Measurements from ENCODE around the gene PRKCE. TPM values are rescaled to one million over a fixed set of nuclear protein-coding genes. Genes with fewer than 3 reads are reported as not detected.

The PRKCE gene
- total and polyA plus RNA-seq, 2 experiments from 2014 or later, result 0.94 to 1.2 TPM

GRCh38 chr2:45851576-45852304 is 200.3 kb downstream of the PRKCE start (continued):
- TF ChIP-seq ZNF114 (CRISPR knock-in tag; IDR thresholded peaks at IDR 0.05) (no peak), REST (IDR thresholded peaks at IDR 0.05; ENCODE audit: unreplicated experiment) (no peak), ETS1 (IDR thresholded peaks at IDR 0.05) (no peak), JUNB (IDR thresholded peaks at IDR 0.05; ENCODE audit: unreplicated experiment) (no peak), CTCF (conservative IDR thresholded peaks at IDR 0.05; ENCODE audit: low read depth in 2 of 2) (no peak)

DNA sequence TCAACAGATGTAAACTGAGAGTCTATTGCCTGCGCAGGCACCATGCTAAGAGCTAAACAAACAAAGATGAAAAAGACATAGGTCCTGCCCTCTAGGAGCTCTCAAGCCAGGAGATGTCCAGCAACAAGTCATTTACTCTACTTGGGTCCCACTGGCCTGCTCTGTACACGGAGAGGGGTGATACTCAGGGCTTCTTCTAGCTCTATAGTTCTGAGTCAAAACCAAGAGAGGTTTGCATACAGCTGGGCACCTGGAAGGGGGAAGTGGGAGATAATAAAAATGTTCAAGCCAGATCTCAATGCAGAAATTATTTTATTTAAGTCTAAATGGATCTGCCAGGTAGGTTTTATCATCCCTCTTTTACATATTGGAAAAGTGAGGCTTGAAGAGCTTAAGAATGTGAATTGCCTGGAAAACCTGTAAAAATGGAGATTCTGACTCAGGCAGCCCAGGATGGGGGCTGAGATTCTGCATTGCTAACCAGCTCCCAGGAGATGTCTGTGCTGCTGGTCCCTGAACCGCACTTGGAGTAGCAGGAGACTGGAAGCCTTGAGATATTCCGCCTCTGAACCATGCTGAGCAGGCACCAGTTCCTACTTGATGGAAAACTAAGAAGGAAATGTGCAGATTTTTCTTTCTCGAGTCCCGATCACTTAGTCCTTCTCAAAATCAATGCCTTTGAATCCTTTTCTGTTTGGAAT is 201.1 kb downstream of the PRKCE start:
- peak; percentile 70 for ATAC-seq
- peaks cover 3% of the 10 kb centered on the region for H3K27me3 Mint-ChIP-seq (ENCODE audit: insufficient read depth, low read depth, poor library complexity)
- no peak for TF ChIP-seq CREB1 (CRISPR knock-in tag; IDR thresholded peaks at IDR 0.05; ENCODE audit: low read depth)
- TF ChIP-seq, protein P1, sequence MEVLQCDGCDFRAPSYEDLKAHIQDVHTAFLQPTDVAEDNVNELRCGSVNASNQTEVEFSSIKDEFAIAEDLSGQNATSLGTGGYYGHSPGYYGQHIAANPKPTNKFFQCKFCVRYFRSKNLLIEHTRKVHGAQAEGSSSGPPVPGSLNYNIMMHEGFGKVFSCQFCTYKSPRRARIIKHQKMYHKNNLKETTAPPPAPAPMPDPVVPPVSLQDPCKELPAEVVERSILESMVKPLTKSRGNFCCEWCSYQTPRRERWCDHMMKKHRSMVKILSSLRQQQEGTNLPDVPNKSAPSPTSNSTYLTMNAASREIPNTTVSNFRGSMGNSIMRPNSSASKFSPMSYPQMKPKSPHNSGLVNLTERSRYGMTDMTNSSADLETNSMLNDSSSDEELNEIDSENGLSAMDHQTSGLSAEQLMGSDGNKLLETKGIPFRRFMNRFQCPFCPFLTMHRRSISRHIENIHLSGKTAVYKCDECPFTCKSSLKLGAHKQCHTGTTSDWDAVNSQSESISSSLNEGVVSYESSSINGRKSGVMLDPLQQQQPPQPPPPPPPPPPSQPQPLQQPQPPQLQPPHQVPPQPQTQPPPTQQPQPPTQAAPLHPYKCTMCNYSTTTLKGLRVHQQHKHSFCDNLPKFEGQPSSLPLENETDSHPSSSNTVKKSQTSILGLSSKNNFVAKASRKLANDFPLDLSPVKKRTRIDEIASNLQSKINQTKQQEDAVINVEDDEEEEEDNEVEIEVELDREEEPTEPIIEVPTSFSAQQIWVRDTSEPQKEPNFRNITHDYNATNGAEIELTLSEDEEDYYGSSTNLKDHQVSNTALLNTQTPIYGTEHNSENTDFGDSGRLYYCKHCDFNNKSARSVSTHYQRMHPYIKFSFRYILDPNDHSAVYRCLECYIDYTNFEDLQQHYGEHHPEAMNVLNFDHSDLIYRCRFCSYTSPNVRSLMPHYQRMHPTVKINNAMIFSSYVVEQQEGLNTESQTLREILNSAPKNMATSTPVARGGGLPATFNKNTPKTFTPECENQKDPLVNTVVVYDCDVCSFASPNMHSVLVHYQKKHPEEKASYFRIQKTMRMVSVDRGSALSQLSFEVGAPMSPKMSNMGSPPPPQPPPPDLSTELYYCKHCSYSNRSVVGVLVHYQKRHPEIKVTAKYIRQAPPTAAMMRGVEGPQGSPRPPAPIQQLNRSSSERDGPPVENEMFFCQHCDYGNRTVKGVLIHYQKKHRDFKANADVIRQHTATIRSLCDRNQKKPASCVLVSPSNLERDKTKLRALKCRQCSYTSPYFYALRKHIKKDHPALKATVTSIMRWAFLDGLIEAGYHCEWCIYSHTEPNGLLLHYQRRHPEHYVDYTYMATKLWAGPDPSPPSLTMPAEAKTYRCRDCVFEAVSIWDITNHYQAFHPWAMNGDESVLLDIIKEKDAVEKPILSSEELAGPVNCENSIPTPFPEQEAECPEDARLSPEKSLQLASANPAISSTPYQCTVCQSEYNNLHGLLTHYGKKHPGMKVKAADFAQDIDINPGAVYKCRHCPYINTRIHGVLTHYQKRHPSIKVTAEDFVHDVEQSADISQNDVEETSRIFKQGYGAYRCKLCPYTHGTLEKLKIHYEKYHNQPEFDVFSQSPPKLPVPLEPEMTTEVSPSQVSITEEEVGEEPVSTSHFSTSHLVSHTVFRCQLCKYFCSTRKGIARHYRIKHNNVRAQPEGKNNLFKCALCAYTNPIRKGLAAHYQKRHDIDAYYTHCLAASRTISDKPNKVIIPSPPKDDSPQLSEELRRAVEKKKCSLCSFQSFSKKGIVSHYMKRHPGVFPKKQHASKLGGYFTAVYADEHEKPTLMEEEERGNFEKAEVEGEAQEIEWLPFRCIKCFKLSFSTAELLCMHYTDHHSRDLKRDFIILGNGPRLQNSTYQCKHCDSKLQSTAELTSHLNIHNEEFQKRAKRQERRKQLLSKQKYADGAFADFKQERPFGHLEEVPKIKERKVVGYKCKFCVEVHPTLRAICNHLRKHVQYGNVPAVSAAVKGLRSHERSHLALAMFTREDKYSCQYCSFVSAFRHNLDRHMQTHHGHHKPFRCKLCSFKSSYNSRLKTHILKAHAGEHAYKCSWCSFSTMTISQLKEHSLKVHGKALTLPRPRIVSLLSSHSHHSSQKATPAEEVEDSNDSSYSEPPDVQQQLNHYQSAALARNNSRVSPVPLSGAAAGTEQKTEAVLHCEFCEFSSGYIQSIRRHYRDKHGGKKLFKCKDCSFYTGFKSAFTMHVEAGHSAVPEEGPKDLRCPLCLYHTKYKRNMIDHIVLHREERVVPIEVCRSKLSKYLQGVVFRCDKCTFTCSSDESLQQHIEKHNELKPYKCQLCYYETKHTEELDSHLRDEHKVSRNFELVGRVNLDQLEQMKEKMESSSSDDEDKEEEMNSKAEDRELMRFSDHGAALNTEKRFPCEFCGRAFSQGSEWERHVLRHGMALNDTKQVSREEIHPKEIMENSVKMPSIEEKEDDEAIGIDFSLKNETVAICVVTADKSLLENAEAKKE (CRISPR knock-in tag; IDR thresholded peaks at IDR 0.05), result no peak
- TF ChIP-seq POLR2AphosphoS5 (IDR thresholded peaks at IDR 0.05; ENCODE audit: low read depth), result no peak
- no peak for TF ChIP-seq NANOG (IDR thresholded peaks at IDR 0.05; ENCODE audit: borderline replicate concordance)

More for the DNA sequence above, 201.1 kb downstream of the PRKCE start:
- no peaks in the 10 kb centered on the region for H3K27me3 ChIP-seq (ENCODE audit: insufficient read depth)
- 0 out of 2 replicates have a peak, but pooled peaks cover 5% of the 10 kb centered on the region for H3K9me2 ChIP-seq (ENCODE audit: insufficient read depth)
- H3K27ac ChIP-seq (ENCODE audit: low read depth), result no peak overlapping the region
- Mint-ChIP-seq H3K27ac (no peak overlapping the region), H3K4me1 (peaks cover 8% of the 10 kb centered on the region; the same call in 2 of the 3 replicates), H3K4me3 (no peak overlapping the region), H3K36me3 (ENCODE audit: low read depth) (no peaks in the 10 kb centered on the region), H3K9me3 (no peaks in the 10 kb centered on the region)
- no peaks in the 10 kb centered on the region for H3K4me1 ChIP-seq (ENCODE audit: insufficient read depth)
- no peak overlapping the region for H2AFZ ChIP-seq
- no peak for DNase-seq (ENCODE audit: low spot score)
- H3K4me3 ChIP-seq, result no peak overlapping the region
- H4K20me1 ChIP-seq (replicated peaks; ENCODE audit: insufficient read depth), result no peaks in the 10 kb centered on the region
- H3K79me2 ChIP-seq (replicated peaks; ENCODE audit: insufficient read depth), result no peaks in the 10 kb centered on the region
- no peak overlapping the region for H3K4me2 ChIP-seq
- H3F3A ChIP-seq (replicated peaks; ENCODE audit: low read depth), result no peaks in the 10 kb centered on the region
- no peaks in the 10 kb centered on the region for H3K36me3 ChIP-seq (ENCODE audit: insufficient read depth)
